HL-60 (cell line): Measurements from ENCODE around the gene GGACT.

Source experiments
- DNase-seq, 2 experiments: peaks; one replicate each; pipeline ENCODE4 v3.0.0-alpha.2; 2010 to 2020; ENCODE audit warnings: low read depth in 1 of 2, low spot score in 1 of 2
- H3K27ac ChIP-seq: fragments of 250-450 bp; sonication (Bioruptor Pico); replicated peaks from 2 replicates; pipeline ENCODE4 v1.5.1; 2020; ENCODE audit warnings: mild to moderate bottlenecking, moderate library complexity
- H3K27me3 ChIP-seq: fragments of 250-450 bp; sonication (Bioruptor Pico); 2 replicates; pipeline ENCODE4 v1.5.1; 2021; ENCODE audit warnings: mild to moderate bottlenecking, moderate library complexity; ENCODE audit not compliant: insufficient read depth, poor library complexity, severe bottlenecking
- H3K4me3 ChIP-seq: replicated peaks from 2 replicates; pipeline ENCODE4 v1.5.1; 2011; ENCODE audit warnings: mild to moderate bottlenecking, control low read depth, low read length; ENCODE audit not compliant: insufficient read depth
- GABPA ChIP-seq: IDR thresholded peaks from 2 replicates; pipeline ENCODE4 v1.6.1; 2012; ENCODE audit warnings: low read depth
- POLR2AphosphoS5 ChIP-seq: IDR thresholded peaks from 2 replicates; pipeline ENCODE4 v1.6.1; 2012; ENCODE audit warnings: low read depth
- SPI1 ChIP-seq: IDR thresholded peaks from 2 replicates; pipeline ENCODE4 v1.6.1; 2012; ENCODE audit warnings: low read depth, mild to moderate bottlenecking, borderline replicate concordance
- TF ChIP-seq, protein P1 (sequence below): IDR thresholded peaks from 2 replicates; pipeline ENCODE4 v1.6.1; 2012; ENCODE audit warnings: low read depth; ENCODE audit not compliant: insufficient replicate concordance
- TF ChIP-seq, protein P2 (sequence below): IDR thresholded peaks from one replicate; pipeline ENCODE4 v1.5.1; 2011; ENCODE audit warnings: low read length, control low read depth, inconsistent platforms; ENCODE audit not compliant: insufficient read depth

GGACT gene

DNA sequence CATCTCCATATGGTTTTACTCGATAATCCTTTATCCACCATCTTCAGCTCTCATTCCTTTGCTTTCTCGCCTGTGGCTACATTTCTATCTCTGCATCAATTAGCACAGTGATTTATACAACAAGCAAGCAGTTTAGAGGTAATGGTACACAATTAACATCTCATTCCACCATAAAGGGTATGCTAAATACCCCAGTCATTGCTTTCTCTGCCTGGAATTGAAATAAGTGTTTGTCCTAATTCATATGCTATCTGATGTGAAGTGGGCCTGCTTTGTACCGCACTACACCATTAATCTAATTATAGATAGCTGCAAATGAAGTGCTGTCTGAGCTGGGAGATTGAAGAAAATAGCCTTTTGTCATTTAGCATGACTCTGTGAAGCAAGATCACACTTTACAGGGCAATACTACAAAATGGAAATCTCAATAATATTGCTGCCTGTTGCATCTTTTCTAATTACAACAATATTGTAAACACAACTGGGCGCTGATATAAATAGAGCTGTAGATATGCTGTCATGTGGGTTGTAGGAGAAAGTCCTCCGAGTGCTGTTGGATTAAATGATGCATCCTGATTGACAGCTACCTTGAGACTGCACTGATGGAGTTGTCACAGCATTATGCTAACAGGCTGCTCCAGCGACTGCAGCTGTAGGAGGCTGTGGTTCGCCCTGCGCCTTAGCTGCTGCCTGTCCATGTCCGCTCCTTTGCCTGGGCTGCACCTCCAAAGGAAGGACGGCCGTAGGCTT is 78.2 kb downstream of the GGACT start:
- no peak overlapping the region for H3K27ac ChIP-seq
- no peak for TF ChIP-seq SPI1
- TF ChIP-seq, protein P1, sequence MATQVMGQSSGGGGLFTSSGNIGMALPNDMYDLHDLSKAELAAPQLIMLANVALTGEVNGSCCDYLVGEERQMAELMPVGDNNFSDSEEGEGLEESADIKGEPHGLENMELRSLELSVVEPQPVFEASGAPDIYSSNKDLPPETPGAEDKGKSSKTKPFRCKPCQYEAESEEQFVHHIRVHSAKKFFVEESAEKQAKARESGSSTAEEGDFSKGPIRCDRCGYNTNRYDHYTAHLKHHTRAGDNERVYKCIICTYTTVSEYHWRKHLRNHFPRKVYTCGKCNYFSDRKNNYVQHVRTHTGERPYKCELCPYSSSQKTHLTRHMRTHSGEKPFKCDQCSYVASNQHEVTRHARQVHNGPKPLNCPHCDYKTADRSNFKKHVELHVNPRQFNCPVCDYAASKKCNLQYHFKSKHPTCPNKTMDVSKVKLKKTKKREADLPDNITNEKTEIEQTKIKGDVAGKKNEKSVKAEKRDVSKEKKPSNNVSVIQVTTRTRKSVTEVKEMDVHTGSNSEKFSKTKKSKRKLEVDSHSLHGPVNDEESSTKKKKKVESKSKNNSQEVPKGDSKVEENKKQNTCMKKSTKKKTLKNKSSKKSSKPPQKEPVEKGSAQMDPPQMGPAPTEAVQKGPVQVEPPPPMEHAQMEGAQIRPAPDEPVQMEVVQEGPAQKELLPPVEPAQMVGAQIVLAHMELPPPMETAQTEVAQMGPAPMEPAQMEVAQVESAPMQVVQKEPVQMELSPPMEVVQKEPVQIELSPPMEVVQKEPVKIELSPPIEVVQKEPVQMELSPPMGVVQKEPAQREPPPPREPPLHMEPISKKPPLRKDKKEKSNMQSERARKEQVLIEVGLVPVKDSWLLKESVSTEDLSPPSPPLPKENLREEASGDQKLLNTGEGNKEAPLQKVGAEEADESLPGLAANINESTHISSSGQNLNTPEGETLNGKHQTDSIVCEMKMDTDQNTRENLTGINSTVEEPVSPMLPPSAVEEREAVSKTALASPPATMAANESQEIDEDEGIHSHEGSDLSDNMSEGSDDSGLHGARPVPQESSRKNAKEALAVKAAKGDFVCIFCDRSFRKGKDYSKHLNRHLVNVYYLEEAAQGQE = no peak
- TF ChIP-seq POLR2AphosphoS5 = no peak
- no peak for TF ChIP-seq GABPA
- TF ChIP-seq, protein P2, sequence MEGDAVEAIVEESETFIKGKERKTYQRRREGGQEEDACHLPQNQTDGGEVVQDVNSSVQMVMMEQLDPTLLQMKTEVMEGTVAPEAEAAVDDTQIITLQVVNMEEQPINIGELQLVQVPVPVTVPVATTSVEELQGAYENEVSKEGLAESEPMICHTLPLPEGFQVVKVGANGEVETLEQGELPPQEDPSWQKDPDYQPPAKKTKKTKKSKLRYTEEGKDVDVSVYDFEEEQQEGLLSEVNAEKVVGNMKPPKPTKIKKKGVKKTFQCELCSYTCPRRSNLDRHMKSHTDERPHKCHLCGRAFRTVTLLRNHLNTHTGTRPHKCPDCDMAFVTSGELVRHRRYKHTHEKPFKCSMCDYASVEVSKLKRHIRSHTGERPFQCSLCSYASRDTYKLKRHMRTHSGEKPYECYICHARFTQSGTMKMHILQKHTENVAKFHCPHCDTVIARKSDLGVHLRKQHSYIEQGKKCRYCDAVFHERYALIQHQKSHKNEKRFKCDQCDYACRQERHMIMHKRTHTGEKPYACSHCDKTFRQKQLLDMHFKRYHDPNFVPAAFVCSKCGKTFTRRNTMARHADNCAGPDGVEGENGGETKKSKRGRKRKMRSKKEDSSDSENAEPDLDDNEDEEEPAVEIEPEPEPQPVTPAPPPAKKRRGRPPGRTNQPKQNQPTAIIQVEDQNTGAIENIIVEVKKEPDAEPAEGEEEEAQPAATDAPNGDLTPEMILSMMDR = no peak
- no peak overlapping the region for H3K4me3 ChIP-seq
- no peaks in the 10 kb centered on the region for H3K27me3 ChIP-seq
- no peak for DNase-seq

DNA sequence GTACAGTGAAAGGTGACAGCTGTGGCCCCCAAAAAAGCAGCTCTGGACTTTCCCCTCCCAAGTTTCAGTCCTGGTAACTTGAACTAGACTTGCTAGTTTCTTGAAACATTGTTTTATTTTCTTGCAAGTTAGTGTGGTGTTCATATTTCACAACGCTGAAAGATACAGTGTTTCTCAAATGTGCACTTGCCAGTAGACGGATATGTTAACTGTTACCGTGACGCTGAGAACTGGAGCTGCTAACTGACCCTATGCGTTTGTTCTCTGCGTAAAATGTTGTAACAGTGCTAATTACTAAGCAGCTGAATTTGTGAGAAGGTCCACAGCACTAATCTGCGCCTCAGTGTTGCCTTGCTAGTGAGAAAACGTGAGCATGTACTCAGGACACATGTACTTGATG is 79.6 kb downstream of the GGACT start:
- H3K27ac ChIP-seq = no peak overlapping the region
- no peak overlapping the region for H3K4me3 ChIP-seq
- H3K27me3 ChIP-seq = peaks cover 3% of the 10 kb centered on the region
- no peak for DNase-seq
- TF ChIP-seq, protein P2 = no peak
- TF ChIP-seq, protein P1 = no peak
- no peak for TF ChIP-seq SPI1
- no peak for TF ChIP-seq POLR2AphosphoS5
- no peak for TF ChIP-seq GABPA

DNA sequence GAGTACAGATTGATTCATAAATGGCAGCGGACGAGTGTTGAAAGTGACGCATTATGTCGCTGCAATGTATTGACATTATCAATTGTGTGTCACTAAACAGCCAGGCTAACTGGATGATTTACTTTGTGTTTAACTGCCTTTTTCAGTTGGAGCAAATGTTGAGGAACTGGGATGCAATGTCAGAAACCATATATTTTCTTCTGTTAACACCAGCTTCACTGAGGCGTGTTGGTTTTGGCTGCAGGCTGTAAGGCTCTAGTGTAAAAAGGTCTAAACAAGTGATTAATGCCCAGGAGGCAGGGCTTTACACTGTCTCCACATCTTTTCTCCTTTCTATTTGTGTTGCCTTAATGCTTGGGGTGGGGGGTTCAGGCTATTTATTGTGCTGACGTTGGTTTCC is 80.1 kb downstream of the GGACT start:
- Histone ChIP-seq H3K4me3 (no peak overlapping the region), H3K27ac (no peak overlapping the region), H3K27me3 (peaks cover 3% of the 10 kb centered on the region)
- TF ChIP-seq GABPA (no peak), SPI1 (no peak), POLR2AphosphoS5 (no peak)
- TF ChIP-seq, protein P1 = no peak
- TF ChIP-seq, protein P2 = no peak
- DNase-seq = no peak
